ENCODE measurements around the gene PRKAR2A. TPM values are rescaled to one million over a fixed set of nuclear protein-coding genes. Genes with fewer than 3 reads are reported as not detected.
"Not testable (repeated sequence)": the region's sequence is repeated elsewhere in the genome, so short reads cannot be mapped to it uniquely, and the experiment has no call there.

PRKAR2A gene
- total RNA-seq, 2 donors from 2014 or later, result 23.0 to 35.7 TPM

- Mint-ChIP-seq H3K9me3 (no peaks in the 10 kb centered on the region), H3K4me1 (ENCODE audit: low read depth) (no peaks in the 10 kb centered on the region), H3K4me3 (no peak overlapping the region), H3K36me3 (ENCODE audit: insufficient read depth in 2 of 2) (peaks cover 0 to 10% of the 10 kb centered on the region in 2 donors), H3K27me3 (ENCODE audit: low read depth) (no peaks in the 10 kb centered on the region), H3K27ac (no peak overlapping the region)
- no peak for ATAC-seq (replicated peaks in 1 of 2)
- no peak for DNase-seq
These were observed 96.8 kb downstream of the PRKAR2A start for GRCh38 chr3:48750856-48751255.

- Mint-ChIP-seq H3K4me3 (no peak overlapping the region), H3K9me3 (no peaks in the 10 kb centered on the region), H3K4me1 (ENCODE audit: low read depth) (no peaks in the 10 kb centered on the region), H3K36me3 (ENCODE audit: insufficient read depth in 2 of 2) (peaks cover 0 to 11% of the 10 kb centered on the region in 2 donors), H3K27me3 (ENCODE audit: low read depth) (no peaks in the 10 kb centered on the region), H3K27ac (no peak overlapping the region)
- DNase-seq (no peak), ATAC-seq (replicated peaks in 1 of 2) (no peak)
These were observed 98.9 kb downstream of the PRKAR2A start for GRCh38 chr3:48748754-48749153.

- DNase-seq (no peak), ATAC-seq (replicated peaks in 1 of 2) (no peak)
- Mint-ChIP-seq H3K4me3 (no peak overlapping the region), H3K4me1 (ENCODE audit: low read depth) (no peaks in the 10 kb centered on the region), H3K27ac (no peak overlapping the region), H3K27me3 (ENCODE audit: low read depth) (no peaks in the 10 kb centered on the region), H3K9me3 (no peaks in the 10 kb centered on the region), H3K36me3 (ENCODE audit: insufficient read depth in 2 of 2) (peaks cover 0 to 11% of the 10 kb centered on the region in 2 donors)
These were observed 100.0 kb downstream of the PRKAR2A start for GRCh38 chr3:48747706-48748105.

- H3K4me3 Mint-ChIP-seq, result no peak overlapping the region
- ATAC-seq (replicated peaks in 1 of 2) (no peak), DNase-seq (no peak)
- H3K4me1 Mint-ChIP-seq (ENCODE audit: low read depth), result no peaks in the 10 kb centered on the region
- H3K36me3 Mint-ChIP-seq (ENCODE audit: insufficient read depth in 2 of 2), result peaks cover 0 to 11% of the 10 kb centered on the region in 2 donors
- H3K9me3 Mint-ChIP-seq, result no peaks in the 10 kb centered on the region
- H3K27me3 Mint-ChIP-seq (ENCODE audit: low read depth), result no peaks in the 10 kb centered on the region
- H3K27ac Mint-ChIP-seq, result no peak overlapping the region
These were observed 100.6 kb downstream of the PRKAR2A start for GRCh38 chr3:48747015-48747615.

GRCh38 chr3:48743773-48744172 lies 103.9 kb downstream of the PRKAR2A start:
- no peak overlapping the region for H3K4me3 Mint-ChIP-seq
- H3K36me3 Mint-ChIP-seq (ENCODE audit: insufficient read depth in 2 of 2), result peaks cover 0 to 3% of the 10 kb centered on the region in 2 donors
- H3K27me3 Mint-ChIP-seq (ENCODE audit: low read depth), result no peaks in the 10 kb centered on the region
- H3K27ac Mint-ChIP-seq, result no peak overlapping the region
- no peaks in the 10 kb centered on the region for H3K9me3 Mint-ChIP-seq
- no peaks in the 10 kb centered on the region for H3K4me1 Mint-ChIP-seq (ENCODE audit: low read depth)
- no peak for DNase-seq
- ATAC-seq (replicated peaks in 1 of 2), result no peak

GRCh38 chr3:48741226-48741625 lies 106.4 kb downstream of the PRKAR2A start:
- H3K4me3 Mint-ChIP-seq; H3K36me3 Mint-ChIP-seq (ENCODE audit: insufficient read depth in 2 of 2); H3K27me3 Mint-ChIP-seq (ENCODE audit: low read depth); H3K9me3 Mint-ChIP-seq; DNase-seq; H3K4me1 Mint-ChIP-seq (ENCODE audit: low read depth); ATAC-seq (replicated peaks in 1 of 2); H3K27ac Mint-ChIP-seq: not testable (repeated sequence)

GRCh38 chr3:48739955-48740823 lies 107.5 kb downstream of the PRKAR2A start:
- Mint-ChIP-seq H3K9me3 (no peaks in the 10 kb centered on the region), H3K4me1 (ENCODE audit: low read depth) (peaks cover 5% of the 10 kb centered on the region), H3K4me3 (no peak overlapping the region), H3K36me3 (ENCODE audit: insufficient read depth in 2 of 2) (no peaks in the 10 kb centered on the region), H3K27ac (no peak overlapping the region), H3K27me3 (ENCODE audit: low read depth) (no peaks in the 10 kb centered on the region)
- DNase-seq (peak; percentile 59 to 61), ATAC-seq (replicated peaks in 1 of 2) (peak; percentile 82 to 91)

GRCh38 chr3:48739617-48739954 lies 108.1 kb downstream of the PRKAR2A start:
- no peak for DNase-seq
- Mint-ChIP-seq H3K4me1 (ENCODE audit: low read depth) (peaks cover 5% of the 10 kb centered on the region), H3K9me3 (no peaks in the 10 kb centered on the region), H3K4me3 (no peak overlapping the region), H3K27me3 (ENCODE audit: low read depth) (no peaks in the 10 kb centered on the region), H3K27ac (no peak overlapping the region), H3K36me3 (ENCODE audit: insufficient read depth in 2 of 2) (no peaks in the 10 kb centered on the region)
- peak; percentile 20 to 42 for ATAC-seq (replicated peaks in 1 of 2)

- H3K27ac Mint-ChIP-seq, result no peak overlapping the region
- no peak for DNase-seq
- no peaks in the 10 kb centered on the region for H3K27me3 Mint-ChIP-seq (ENCODE audit: low read depth)
- peaks cover 5% of the 10 kb centered on the region for H3K4me1 Mint-ChIP-seq (ENCODE audit: low read depth)
- H3K9me3 Mint-ChIP-seq, result no peaks in the 10 kb centered on the region
- no peak for ATAC-seq (replicated peaks in 1 of 2)
- no peaks in the 10 kb centered on the region for H3K36me3 Mint-ChIP-seq (ENCODE audit: insufficient read depth in 2 of 2)
- H3K4me3 Mint-ChIP-seq, result no peak overlapping the region
These were observed 108.6 kb downstream of the PRKAR2A start for GRCh38 chr3:48738926-48739616.

- no peaks in the 10 kb centered on the region for H3K27me3 Mint-ChIP-seq (ENCODE audit: low read depth)
- H3K36me3 Mint-ChIP-seq (ENCODE audit: insufficient read depth in 2 of 2), result no peaks in the 10 kb centered on the region
- no peak overlapping the region for H3K27ac Mint-ChIP-seq
- H3K9me3 Mint-ChIP-seq, result no peaks in the 10 kb centered on the region
- no peak for DNase-seq
- peaks cover 5% of the 10 kb centered on the region for H3K4me1 Mint-ChIP-seq (ENCODE audit: low read depth)
- no peak overlapping the region for H3K4me3 Mint-ChIP-seq
- ATAC-seq (replicated peaks in 1 of 2), result no peak
These were observed 109.5 kb downstream of the PRKAR2A start for GRCh38 chr3:48738144-48738536.

GRCh38 chr3:48735075-48735767 lies 112.5 kb downstream of the PRKAR2A start:
- H3K27ac Mint-ChIP-seq; H3K9me3 Mint-ChIP-seq; H3K27me3 Mint-ChIP-seq (ENCODE audit: low read depth); H3K36me3 Mint-ChIP-seq (ENCODE audit: insufficient read depth in 2 of 2); ATAC-seq (replicated peaks in 1 of 2); H3K4me3 Mint-ChIP-seq; H3K4me1 Mint-ChIP-seq (ENCODE audit: low read depth); DNase-seq: not testable (repeated sequence)

GRCh38 chr3:48734541-48734940 lies 113.1 kb downstream of the PRKAR2A start:
- not testable (repeated sequence) for ATAC-seq (replicated peaks in 1 of 2); DNase-seq; H3K4me3 Mint-ChIP-seq; H3K9me3 Mint-ChIP-seq; H3K27me3 Mint-ChIP-seq (ENCODE audit: low read depth); H3K36me3 Mint-ChIP-seq (ENCODE audit: insufficient read depth in 2 of 2); H3K27ac Mint-ChIP-seq; H3K4me1 Mint-ChIP-seq (ENCODE audit: low read depth)
